Measurements from ENCODE around the gene RFTN1. TPM values are rescaled to one million over a fixed set of nuclear protein-coding genes. Genes with fewer than 3 reads are reported as not detected.
A peak's percentile ranks its signal among the peaks of the same experiment; 100 is the strongest.

The RFTN1 gene
- total RNA-seq, 2 experiments from 2014 or later, result 55.7 to 56.4 TPM

DNA sequence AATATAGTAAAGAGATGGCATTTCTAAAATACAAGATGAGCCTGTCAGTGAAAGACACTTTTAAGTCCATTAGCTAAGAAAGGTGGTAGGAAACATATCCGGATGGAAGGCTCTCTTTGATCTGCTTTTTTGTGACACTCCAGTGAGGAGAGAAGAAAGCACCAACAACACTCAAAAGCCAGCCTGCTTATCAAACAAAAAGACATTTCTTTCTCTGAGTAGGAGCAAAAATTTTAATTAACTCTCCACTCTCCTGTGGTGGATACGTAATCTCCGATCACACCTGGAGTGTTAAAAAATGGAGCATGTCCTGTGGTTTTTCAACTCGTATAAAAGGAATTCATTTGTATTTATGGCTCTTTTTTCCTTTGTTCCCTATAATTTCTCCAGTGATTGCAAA lies 183.1 kb downstream of the RFTN1 start:
- CTCF ChIA-PET, result no interaction called here
- peaks cover 90% of the 10 kb centered on the region for H3K36me3 ChIP-seq (ENCODE audit: insufficient read depth, low read length)
- H3K4me3 ChIP-seq (ENCODE audit: low read length), result no peak overlapping the region
- Mint-ChIP-seq H3K27ac (peak overlapping the region; percentile 20), H3K9me3 (peaks cover 12% of the 10 kb centered on the region), H3K36me3 (ENCODE audit: low read depth) (peaks cover 100% of the 10 kb centered on the region), H3K4me1 (ENCODE audit: low read depth) (peaks cover 36% of the 10 kb centered on the region), H3K4me3 (no peak overlapping the region), H3K27me3 (no peaks in the 10 kb centered on the region)
- H3K4me1 ChIP-seq (ENCODE audit: insufficient read depth, low read length), result peaks cover 7% of the 10 kb centered on the region
- no peak overlapping the region for H3K27ac ChIP-seq (ENCODE audit: low read depth in 1 of 2, low read length in 2 of 2)
- no peak for ATAC-seq (ENCODE audit: poor library complexity)
- intact Hi-C loops (cut with DNase I, micrococcal nuclease), result loop anchor here in 1 of 2 experiments (5.0 kb wide), 1 partner anchor 217 kb away; no protein-coding TSS in a partner anchor
- H3K9me3 ChIP-seq (ENCODE audit: control insufficient read depth in 1 of 2, insufficient read depth in 1 of 2, low read length in 2 of 2), result peaks cover 7 to 18% of the 10 kb centered on the region in 2 experiments
- POLR2A ChIA-PET, result no interaction called here
- TF ChIP-seq, protein P1, sequence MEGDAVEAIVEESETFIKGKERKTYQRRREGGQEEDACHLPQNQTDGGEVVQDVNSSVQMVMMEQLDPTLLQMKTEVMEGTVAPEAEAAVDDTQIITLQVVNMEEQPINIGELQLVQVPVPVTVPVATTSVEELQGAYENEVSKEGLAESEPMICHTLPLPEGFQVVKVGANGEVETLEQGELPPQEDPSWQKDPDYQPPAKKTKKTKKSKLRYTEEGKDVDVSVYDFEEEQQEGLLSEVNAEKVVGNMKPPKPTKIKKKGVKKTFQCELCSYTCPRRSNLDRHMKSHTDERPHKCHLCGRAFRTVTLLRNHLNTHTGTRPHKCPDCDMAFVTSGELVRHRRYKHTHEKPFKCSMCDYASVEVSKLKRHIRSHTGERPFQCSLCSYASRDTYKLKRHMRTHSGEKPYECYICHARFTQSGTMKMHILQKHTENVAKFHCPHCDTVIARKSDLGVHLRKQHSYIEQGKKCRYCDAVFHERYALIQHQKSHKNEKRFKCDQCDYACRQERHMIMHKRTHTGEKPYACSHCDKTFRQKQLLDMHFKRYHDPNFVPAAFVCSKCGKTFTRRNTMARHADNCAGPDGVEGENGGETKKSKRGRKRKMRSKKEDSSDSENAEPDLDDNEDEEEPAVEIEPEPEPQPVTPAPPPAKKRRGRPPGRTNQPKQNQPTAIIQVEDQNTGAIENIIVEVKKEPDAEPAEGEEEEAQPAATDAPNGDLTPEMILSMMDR (IDR thresholded peaks at IDR 0.05), result no peak
- DNase-seq, result no peak
- H3K27me3 ChIP-seq (ENCODE audit: control insufficient read depth in 1 of 2, insufficient read depth in 2 of 2, low read length in 2 of 2), result no peaks in the 10 kb centered on the region

DNA sequence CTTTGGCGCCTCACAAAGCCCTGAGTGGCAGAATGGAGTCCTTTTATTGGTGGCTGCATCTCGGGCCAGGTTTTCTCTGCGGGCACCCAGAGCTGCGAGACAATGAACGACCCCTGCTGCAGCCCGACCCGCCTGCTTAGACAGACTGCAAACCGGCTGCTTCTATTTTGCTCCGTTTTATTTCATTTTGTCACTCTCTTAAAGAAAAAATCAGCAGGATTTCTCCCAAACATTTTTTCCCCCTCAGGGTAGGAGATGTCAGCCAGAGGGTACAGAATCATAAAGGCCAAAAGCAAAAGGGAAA lies 183.7 kb downstream of the RFTN1 start:
- H3K4me3 ChIP-seq (ENCODE audit: low read length), result no peak overlapping the region
- no peak overlapping the region for H3K27ac ChIP-seq (ENCODE audit: low read depth in 1 of 2, low read length in 2 of 2)
- TF ChIP-seq, protein P1 (IDR thresholded peaks at IDR 0.05), result no peak
- Mint-ChIP-seq H3K4me1 (ENCODE audit: low read depth) (peaks cover 35% of the 10 kb centered on the region), H3K36me3 (ENCODE audit: low read depth) (peaks cover 100% of the 10 kb centered on the region), H3K27me3 (no peaks in the 10 kb centered on the region), H3K4me3 (no peak overlapping the region), H3K27ac (no peak overlapping the region), H3K9me3 (peaks cover 12% of the 10 kb centered on the region)
- ATAC-seq (ENCODE audit: poor library complexity) (no peak), DNase-seq (no peak)
- H3K9me3 ChIP-seq (ENCODE audit: control insufficient read depth in 1 of 2, insufficient read depth in 1 of 2, low read length in 2 of 2), result peaks cover 7 to 18% of the 10 kb centered on the region in 2 experiments
- no peaks in the 10 kb centered on the region for H3K27me3 ChIP-seq (ENCODE audit: control insufficient read depth in 1 of 2, insufficient read depth in 2 of 2, low read length in 2 of 2)
- peaks cover 91% of the 10 kb centered on the region for H3K36me3 ChIP-seq (ENCODE audit: insufficient read depth, low read length)
- CTCF ChIA-PET, result no interaction called here
- peaks cover 8% of the 10 kb centered on the region for H3K4me1 ChIP-seq (ENCODE audit: insufficient read depth, low read length)
- POLR2A ChIA-PET, result no interaction called here
- intact Hi-C loops (cut with DNase I, micrococcal nuclease), result loop anchor here in 1 of 2 experiments (5.0 to 10.0 kb wide), 2 partner anchors 55 to 218 kb away; no protein-coding TSS in a partner anchor

DNA sequence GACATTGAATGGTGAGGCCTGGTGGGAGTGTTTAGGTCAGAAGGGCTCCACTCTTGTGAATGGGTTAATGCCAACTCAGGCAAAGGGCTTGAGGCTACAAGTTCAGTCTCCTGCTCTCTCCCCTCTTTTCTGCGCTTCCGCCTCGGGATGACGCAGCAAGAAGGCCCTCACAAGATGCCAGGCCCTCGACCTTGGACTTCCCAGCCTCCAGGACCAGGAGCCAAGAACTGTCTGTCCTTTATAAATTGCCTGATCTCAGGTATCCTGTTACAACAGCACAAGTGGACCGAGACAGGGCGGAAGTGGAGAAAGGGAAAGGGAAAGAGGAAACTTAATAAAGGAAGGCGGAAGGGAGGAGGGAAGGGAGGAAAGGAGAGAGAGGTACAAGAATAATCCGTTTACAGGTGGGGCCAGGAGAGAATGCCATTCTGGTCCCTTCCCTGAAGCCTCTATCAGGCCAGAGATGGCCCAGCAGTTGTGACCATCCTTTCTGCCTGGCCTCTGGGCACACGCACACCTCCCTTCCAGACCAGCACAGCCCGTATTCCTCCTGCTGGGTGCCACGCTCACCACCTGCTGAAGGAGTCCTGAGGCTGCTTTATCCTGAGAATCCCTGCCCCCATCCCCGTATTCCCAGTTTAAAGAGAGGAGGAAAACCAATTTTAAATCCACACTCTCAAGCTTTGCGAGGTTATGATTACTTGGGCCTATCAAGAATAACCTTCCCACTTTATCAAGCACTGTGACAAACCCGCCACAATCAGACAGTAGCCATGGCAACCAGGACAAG lies 184.3 kb downstream of the RFTN1 start:
- no peak overlapping the region for H3K4me3 Mint-ChIP-seq

More for the DNA sequence above, 184.3 kb downstream of the RFTN1 start:
- Histone ChIP-seq H3K4me3 (ENCODE audit: low read length) (no peak overlapping the region), H3K36me3 (ENCODE audit: insufficient read depth, low read length) (peaks cover 91% of the 10 kb centered on the region), H3K27me3 (ENCODE audit: control insufficient read depth in 1 of 2, insufficient read depth in 2 of 2, low read length in 2 of 2) (no peaks in the 10 kb centered on the region), H3K9me3 (ENCODE audit: control insufficient read depth in 1 of 2, insufficient read depth in 1 of 2, low read length in 2 of 2) (peaks cover 7 to 18% of the 10 kb centered on the region in 2 experiments), H3K4me1 (ENCODE audit: insufficient read depth, low read length) (peaks cover 8% of the 10 kb centered on the region), H3K27ac (ENCODE audit: low read depth in 1 of 2, low read length in 2 of 2) (no peak overlapping the region)
- intact Hi-C loops (cut with DNase I, micrococcal nuclease), result loop anchor here in 1 of 2 experiments (10.0 kb wide), 1 partner anchor 54 kb away; no protein-coding TSS in a partner anchor
- no peak overlapping the region for H3K27ac Mint-ChIP-seq
- peaks cover 12% of the 10 kb centered on the region for H3K9me3 Mint-ChIP-seq
- POLR2A ChIA-PET, result interaction anchor here (1.4 kb wide), 1 partner anchor 43 kb away, joined by 3 read pairs; no protein-coding TSS in a partner anchor
- H3K36me3 Mint-ChIP-seq (ENCODE audit: low read depth), result peaks cover 100% of the 10 kb centered on the region
- CTCF ChIA-PET, result no interaction called here
- no peak for DNase-seq
- ATAC-seq (ENCODE audit: poor library complexity), result no peak
- TF ChIP-seq, protein P1 (IDR thresholded peaks at IDR 0.05), result no peak
- no peaks in the 10 kb centered on the region for H3K27me3 Mint-ChIP-seq
- peaks cover 31% of the 10 kb centered on the region for H3K4me1 Mint-ChIP-seq (ENCODE audit: low read depth)

Data from CD4-positive, alpha-beta T cell (primary cell).